GM12878 (cell line): ENCODE data around the gene PLIN3. TPM values are rescaled to one million over a fixed set of nuclear protein-coding genes. Genes with fewer than 3 reads are reported as not detected.

Experiments
- CHD1 ChIP-seq: IDR thresholded peaks from 2 replicates; pipeline ENCODE4 v1.6.1; 2012; ENCODE audit warnings: low read depth, low read length, improper control_type of control experiment
- GATAD2B ChIP-seq: fragments of 450-650 bp; conservative IDR thresholded peaks from 2 replicates; pipeline ENCODE4 v1.6.1; 2017; ENCODE audit warnings: low read depth, mild to moderate bottlenecking, moderate library complexity
- IKZF1 ChIP-seq: fragments of 450-650 bp; conservative IDR thresholded peaks from 2 replicates; pipeline ENCODE4 v1.6.1; 2017; ENCODE audit warnings: antibody characterized with exemption, mild to moderate bottlenecking
- IRF4 ChIP-seq: IDR thresholded peaks from 2 replicates; pipeline ENCODE4 v1.6.1; 2011; ENCODE audit warnings: low read depth, low read length
- NFYA ChIP-seq: IDR thresholded peaks from 2 replicates; pipeline ENCODE4 v1.6.1; 2011; ENCODE audit warnings: low read depth, mild to moderate bottlenecking, low read length, improper control_type of control experiment, borderline replicate concordance
- POU2F2 ChIP-seq: IDR thresholded peaks from 3 replicates; pipeline ENCODE4 v1.6.1; 2011; ENCODE audit warnings: low read depth, mild to moderate bottlenecking, low read length, borderline replicate concordance
- RFX5 ChIP-seq: IDR thresholded peaks from 2 replicates; pipeline ENCODE4 v1.6.1; 2011; ENCODE audit warnings: low read depth, low read length, improper control_type of control experiment
- RUNX3 ChIP-seq: IDR thresholded peaks from 2 replicates; pipeline ENCODE4 v1.6.1; 2012; ENCODE audit warnings: low read length, inconsistent platforms
- SREBF1 ChIP-seq: IDR thresholded peaks from 2 replicates; pipeline ENCODE4 v1.6.1; 2012; ENCODE audit warnings: mild to moderate bottlenecking, low read length
- WRNIP1 ChIP-seq: IDR thresholded peaks from 2 replicates; pipeline ENCODE4 v1.6.1; 2011; ENCODE audit warnings: low read depth, low read length, improper control_type of control experiment, borderline replicate concordance
- ZNF207 ChIP-seq: fragments of 450-650 bp; IDR thresholded peaks from 2 replicates; pipeline ENCODE4 v1.6.1; 2014; ENCODE audit warnings: antibody characterized with exemption, mild to moderate bottlenecking, borderline replicate concordance
- polyA plus RNA-seq, 11 experiments: library from polyadenylated mRNA; depleted of rRNA in 4 of 11; unstranded in 6 of 11; stranded (reverse) in 5 of 11; fragments of >200 nt; fragmentation: Nextera tagmentation in 4 of 11; fragmentation: Illumina TruSeq in 1 of 11; extraction: Ambion mirVana in 4 of 11; extraction: Trizol in 1 of 11; gene quantifications; 1 replicate in 1 of 11; 2 replicates in 10 of 11; pipeline versions ENCODE4 v1.2.1 to v1.2.3, GENCODE V29; 2011 to 2016; ENCODE audit warnings: inconsistent platforms in 2 of 11, missing spikeins in 2 of 11, low read depth in 1 of 11
- total RNA-seq, 4 experiments: library from RNA; depleted of rRNA in 3 of 4; stranded (reverse); fragments of >200 nt in 3 of 4; fragmentation: Illumina TruSeq in 1 of 4; extraction: Trizol in 1 of 4; gene quantifications; 2 replicates each; pipeline versions ENCODE4 v1.2.1 to v1.2.3, GENCODE V29; 2013 to 2021
- TF ChIP-seq, protein P1 (sequence below): IDR thresholded peaks from 2 replicates; pipeline ENCODE4 v1.6.1; 2012; ENCODE audit warnings: low read length, inconsistent platforms
- TF ChIP-seq, protein P2 (sequence below): fragments of 450-650 bp; IDR thresholded peaks from 2 replicates; pipeline ENCODE4 v1.6.1; 2014; ENCODE audit warnings: mild to moderate bottlenecking
- TF ChIP-seq, protein P3 (sequence below): fragments of 450-650 bp; IDR thresholded peaks from 2 replicates; pipeline ENCODE4 v1.6.1; 2017; ENCODE audit warnings: mild to moderate bottlenecking, low read depth, inconsistent platforms; ENCODE audit not compliant: poor library complexity, severe bottlenecking
- TF ChIP-seq, protein P4 (sequence below): fragments of 450-650 bp; IDR thresholded peaks from 2 replicates; pipeline ENCODE4 v1.6.1; 2017; ENCODE audit warnings: borderline replicate concordance
- TF ChIP-seq, protein P5 (sequence below): fragments of 450-650 bp; IDR thresholded peaks from 2 replicates; pipeline ENCODE4 v1.6.1; 2017; ENCODE audit warnings: mild to moderate bottlenecking, moderate library complexity

PLIN3 gene
- total and polyA plus RNA-seq, 10 of the 15 experiments (the other 5 are each of a cell fraction or from before 2014, with no cell fraction given) = 7.7 to 71.4 (median 66.8) TPM

DNA sequence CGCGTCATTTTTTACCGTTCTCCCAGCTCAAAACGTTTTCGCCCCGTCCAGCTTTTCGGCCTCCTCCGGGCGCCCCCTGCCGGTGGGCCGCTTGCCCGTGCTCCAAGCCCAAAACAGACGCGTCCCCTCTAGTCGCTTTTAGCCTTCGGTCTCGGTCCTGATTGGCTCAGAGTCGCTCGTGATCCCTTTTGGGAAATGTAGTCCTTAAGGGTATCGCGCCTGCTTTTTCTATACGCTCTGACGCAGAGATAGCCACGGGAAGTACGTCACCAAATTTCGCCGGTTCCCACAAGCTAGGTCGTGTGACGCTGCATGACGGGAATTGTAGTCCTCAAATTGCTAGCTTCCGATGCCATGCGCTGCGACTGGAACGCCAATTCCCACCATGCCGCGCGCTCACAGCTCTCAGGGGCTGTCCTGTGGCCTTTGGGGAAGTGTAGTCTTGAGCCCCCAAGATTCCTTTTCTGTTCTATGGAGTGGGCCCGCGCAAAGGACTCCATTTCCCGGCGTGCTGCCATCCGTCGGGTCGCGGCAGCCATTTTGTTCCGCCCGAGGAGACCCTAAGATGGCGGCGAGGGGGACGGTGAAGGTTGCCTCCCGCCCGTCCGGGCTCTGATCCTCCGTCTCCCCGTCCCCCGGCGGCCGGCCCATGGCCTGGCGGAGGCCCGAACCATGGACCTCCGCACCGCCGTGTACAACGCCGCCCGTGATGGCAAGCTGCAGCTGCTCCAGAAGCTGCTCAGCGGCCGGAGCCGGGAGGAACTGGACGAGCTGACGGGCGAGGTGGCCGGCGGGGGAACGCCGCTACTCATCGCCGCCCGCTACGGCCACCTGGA is 76.1 kb downstream of the PLIN3 start, which contains the start of gene FEM1A (continued):
- TF ChIP-seq, protein P1, sequence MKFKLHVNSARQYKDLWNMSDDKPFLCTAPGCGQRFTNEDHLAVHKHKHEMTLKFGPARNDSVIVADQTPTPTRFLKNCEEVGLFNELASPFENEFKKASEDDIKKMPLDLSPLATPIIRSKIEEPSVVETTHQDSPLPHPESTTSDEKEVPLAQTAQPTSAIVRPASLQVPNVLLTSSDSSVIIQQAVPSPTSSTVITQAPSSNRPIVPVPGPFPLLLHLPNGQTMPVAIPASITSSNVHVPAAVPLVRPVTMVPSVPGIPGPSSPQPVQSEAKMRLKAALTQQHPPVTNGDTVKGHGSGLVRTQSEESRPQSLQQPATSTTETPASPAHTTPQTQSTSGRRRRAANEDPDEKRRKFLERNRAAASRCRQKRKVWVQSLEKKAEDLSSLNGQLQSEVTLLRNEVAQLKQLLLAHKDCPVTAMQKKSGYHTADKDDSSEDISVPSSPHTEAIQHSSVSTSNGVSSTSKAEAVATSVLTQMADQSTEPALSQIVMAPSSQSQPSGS = no peak
- TF ChIP-seq WRNIP1 = peak; percentile 79; the same call in 1 of the 2 replicates
- TF ChIP-seq, protein P2, sequence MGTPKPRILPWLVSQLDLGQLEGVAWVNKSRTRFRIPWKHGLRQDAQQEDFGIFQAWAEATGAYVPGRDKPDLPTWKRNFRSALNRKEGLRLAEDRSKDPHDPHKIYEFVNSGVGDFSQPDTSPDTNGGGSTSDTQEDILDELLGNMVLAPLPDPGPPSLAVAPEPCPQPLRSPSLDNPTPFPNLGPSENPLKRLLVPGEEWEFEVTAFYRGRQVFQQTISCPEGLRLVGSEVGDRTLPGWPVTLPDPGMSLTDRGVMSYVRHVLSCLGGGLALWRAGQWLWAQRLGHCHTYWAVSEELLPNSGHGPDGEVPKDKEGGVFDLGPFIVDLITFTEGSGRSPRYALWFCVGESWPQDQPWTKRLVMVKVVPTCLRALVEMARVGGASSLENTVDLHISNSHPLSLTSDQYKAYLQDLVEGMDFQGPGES = no peak
- TF ChIP-seq ZNF207 = peak; percentile 90; the same call in 1 of the 2 replicates
- peak; percentile 100 for TF ChIP-seq IKZF1
- TF ChIP-seq CHD1 = no peak
- no peak; the same call in 2 of the 3 replicates for TF ChIP-seq POU2F2
- TF ChIP-seq NFYA = no peak
- TF ChIP-seq IRF4 = peak; percentile 54; the same call in 1 of the 2 replicates
- peak; percentile 94 for TF ChIP-seq SREBF1
- TF ChIP-seq, protein P3, sequence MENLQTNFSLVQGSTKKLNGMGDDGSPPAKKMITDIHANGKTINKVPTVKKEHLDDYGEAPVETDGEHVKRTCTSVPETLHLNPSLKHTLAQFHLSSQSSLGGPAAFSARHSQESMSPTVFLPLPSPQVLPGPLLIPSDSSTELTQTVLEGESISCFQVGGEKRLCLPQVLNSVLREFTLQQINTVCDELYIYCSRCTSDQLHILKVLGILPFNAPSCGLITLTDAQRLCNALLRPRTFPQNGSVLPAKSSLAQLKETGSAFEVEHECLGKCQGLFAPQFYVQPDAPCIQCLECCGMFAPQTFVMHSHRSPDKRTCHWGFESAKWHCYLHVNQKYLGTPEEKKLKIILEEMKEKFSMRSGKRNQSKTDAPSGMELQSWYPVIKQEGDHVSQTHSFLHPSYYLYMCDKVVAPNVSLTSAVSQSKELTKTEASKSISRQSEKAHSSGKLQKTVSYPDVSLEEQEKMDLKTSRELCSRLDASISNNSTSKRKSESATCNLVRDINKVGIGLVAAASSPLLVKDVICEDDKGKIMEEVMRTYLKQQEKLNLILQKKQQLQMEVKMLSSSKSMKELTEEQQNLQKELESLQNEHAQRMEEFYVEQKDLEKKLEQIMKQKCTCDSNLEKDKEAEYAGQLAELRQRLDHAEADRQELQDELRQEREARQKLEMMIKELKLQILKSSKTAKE = no peak
- TF ChIP-seq RFX5 = no peak
- TF ChIP-seq, protein P4, sequence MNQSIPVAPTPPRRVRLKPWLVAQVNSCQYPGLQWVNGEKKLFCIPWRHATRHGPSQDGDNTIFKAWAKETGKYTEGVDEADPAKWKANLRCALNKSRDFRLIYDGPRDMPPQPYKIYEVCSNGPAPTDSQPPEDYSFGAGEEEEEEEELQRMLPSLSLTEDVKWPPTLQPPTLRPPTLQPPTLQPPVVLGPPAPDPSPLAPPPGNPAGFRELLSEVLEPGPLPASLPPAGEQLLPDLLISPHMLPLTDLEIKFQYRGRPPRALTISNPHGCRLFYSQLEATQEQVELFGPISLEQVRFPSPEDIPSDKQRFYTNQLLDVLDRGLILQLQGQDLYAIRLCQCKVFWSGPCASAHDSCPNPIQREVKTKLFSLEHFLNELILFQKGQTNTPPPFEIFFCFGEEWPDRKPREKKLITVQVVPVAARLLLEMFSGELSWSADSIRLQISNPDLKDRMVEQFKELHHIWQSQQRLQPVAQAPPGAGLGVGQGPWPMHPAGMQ = no peak
- 0 out of 2 replicates have a peak, but pooled peaks have one; percentile 85 for TF ChIP-seq GATAD2B
- TF ChIP-seq RUNX3 = peak; percentile 80
- TF ChIP-seq, protein P5, sequence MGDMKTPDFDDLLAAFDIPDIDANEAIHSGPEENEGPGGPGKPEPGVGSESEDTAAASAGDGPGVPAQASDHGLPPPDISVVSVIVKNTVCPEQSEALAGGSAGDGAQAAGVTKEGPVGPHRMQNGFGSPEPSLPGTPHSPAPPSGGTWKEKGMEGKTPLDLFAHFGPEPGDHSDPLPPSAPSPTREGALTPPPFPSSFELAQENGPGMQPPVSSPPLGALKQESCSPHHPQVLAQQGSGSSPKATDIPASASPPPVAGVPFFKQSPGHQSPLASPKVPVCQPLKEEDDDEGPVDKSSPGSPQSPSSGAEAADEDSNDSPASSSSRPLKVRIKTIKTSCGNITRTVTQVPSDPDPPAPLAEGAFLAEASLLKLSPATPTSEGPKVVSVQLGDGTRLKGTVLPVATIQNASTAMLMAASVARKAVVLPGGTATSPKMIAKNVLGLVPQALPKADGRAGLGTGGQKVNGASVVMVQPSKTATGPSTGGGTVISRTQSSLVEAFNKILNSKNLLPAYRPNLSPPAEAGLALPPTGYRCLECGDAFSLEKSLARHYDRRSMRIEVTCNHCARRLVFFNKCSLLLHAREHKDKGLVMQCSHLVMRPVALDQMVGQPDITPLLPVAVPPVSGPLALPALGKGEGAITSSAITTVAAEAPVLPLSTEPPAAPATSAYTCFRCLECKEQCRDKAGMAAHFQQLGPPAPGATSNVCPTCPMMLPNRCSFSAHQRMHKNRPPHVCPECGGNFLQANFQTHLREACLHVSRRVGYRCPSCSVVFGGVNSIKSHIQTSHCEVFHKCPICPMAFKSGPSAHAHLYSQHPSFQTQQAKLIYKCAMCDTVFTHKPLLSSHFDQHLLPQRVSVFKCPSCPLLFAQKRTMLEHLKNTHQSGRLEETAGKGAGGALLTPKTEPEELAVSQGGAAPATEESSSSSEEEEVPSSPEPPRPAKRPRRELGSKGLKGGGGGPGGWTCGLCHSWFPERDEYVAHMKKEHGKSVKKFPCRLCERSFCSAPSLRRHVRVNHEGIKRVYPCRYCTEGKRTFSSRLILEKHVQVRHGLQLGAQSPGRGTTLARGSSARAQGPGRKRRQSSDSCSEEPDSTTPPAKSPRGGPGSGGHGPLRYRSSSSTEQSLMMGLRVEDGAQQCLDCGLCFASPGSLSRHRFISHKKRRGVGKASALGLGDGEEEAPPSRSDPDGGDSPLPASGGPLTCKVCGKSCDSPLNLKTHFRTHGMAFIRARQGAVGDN = no peak; the same call in 1 of the 2 replicates
